Measurements from ENCODE around the gene STXBP6.

DNA sequence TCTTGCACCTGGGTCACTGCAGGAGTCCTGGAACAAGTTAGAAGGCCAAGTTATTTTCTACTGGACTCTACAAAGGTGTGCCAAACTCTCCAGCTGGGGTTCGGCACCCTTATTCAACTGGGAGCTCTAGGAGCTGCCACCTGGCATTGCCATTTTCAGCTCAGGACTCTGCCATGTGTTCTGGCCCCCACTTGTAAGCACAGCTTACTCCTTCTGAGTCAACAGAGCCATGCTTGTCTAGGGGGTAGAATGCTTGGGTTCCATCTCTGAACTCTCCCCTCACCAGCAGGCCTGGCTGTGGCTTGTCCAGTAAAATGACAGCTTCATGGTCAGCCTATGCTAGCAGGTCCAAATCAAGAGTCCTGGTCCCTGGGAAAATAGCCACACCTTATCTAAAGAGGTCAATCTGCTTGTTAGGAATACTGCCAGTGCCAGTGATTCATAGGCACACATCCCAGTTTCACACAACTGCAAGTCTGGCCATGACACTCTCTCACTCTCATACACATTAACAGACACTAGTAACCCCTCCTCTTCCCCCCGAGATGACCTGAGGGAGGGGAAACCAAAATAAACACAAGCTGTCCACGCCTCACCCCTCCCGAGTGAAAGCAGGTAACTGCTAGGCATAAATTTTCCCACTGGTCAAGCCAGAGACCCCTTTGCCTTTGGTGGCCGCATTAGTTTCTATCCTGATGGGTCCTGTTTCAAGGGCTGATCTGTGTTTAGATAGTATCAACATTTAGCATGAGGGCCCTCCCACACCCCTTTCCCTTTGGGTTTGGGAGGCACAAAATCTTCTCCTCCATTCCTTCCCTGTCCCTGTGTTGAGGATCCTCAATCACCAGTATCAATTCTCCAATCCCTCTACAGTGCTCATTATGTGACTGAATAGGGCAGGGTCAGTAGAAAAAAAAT is 233.7 kb downstream of the STXBP6 start:
- TF ChIP-seq, protein P1, sequence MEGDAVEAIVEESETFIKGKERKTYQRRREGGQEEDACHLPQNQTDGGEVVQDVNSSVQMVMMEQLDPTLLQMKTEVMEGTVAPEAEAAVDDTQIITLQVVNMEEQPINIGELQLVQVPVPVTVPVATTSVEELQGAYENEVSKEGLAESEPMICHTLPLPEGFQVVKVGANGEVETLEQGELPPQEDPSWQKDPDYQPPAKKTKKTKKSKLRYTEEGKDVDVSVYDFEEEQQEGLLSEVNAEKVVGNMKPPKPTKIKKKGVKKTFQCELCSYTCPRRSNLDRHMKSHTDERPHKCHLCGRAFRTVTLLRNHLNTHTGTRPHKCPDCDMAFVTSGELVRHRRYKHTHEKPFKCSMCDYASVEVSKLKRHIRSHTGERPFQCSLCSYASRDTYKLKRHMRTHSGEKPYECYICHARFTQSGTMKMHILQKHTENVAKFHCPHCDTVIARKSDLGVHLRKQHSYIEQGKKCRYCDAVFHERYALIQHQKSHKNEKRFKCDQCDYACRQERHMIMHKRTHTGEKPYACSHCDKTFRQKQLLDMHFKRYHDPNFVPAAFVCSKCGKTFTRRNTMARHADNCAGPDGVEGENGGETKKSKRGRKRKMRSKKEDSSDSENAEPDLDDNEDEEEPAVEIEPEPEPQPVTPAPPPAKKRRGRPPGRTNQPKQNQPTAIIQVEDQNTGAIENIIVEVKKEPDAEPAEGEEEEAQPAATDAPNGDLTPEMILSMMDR (tag by site-specific recombination; IDR thresholded peaks at IDR 0.05) = no peak
- TF ChIP-seq, protein P2, sequence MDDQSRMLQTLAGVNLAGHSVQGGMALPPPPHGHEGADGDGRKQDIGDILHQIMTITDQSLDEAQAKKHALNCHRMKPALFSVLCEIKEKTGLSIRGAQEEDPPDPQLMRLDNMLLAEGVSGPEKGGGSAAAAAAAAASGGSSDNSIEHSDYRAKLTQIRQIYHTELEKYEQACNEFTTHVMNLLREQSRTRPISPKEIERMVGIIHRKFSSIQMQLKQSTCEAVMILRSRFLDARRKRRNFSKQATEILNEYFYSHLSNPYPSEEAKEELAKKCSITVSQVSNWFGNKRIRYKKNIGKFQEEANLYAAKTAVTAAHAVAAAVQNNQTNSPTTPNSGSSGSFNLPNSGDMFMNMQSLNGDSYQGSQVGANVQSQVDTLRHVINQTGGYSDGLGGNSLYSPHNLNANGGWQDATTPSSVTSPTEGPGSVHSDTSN (CRISPR knock-in tag; IDR thresholded peaks at IDR 0.05) = no peak
- TF ChIP-seq ZNF416 (tag by site-specific recombination; IDR thresholded peaks at IDR 0.05) (no peak), KLF10 (tag by site-specific recombination; IDR thresholded peaks at IDR 0.05) (no peak)
- TF ChIP-seq, protein P3, sequence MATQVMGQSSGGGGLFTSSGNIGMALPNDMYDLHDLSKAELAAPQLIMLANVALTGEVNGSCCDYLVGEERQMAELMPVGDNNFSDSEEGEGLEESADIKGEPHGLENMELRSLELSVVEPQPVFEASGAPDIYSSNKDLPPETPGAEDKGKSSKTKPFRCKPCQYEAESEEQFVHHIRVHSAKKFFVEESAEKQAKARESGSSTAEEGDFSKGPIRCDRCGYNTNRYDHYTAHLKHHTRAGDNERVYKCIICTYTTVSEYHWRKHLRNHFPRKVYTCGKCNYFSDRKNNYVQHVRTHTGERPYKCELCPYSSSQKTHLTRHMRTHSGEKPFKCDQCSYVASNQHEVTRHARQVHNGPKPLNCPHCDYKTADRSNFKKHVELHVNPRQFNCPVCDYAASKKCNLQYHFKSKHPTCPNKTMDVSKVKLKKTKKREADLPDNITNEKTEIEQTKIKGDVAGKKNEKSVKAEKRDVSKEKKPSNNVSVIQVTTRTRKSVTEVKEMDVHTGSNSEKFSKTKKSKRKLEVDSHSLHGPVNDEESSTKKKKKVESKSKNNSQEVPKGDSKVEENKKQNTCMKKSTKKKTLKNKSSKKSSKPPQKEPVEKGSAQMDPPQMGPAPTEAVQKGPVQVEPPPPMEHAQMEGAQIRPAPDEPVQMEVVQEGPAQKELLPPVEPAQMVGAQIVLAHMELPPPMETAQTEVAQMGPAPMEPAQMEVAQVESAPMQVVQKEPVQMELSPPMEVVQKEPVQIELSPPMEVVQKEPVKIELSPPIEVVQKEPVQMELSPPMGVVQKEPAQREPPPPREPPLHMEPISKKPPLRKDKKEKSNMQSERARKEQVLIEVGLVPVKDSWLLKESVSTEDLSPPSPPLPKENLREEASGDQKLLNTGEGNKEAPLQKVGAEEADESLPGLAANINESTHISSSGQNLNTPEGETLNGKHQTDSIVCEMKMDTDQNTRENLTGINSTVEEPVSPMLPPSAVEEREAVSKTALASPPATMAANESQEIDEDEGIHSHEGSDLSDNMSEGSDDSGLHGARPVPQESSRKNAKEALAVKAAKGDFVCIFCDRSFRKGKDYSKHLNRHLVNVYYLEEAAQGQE (tag by site-specific recombination; IDR thresholded peaks at IDR 0.05) = no peak

Data from HEK293 (cell line).